HG03565 (cell line): ENCODE measurements around the gene LRRC61.
A peak's percentile ranks its signal among the peaks of the same experiment; 100 is the strongest.
"Not testable (repeated sequence)": the region's sequence is repeated elsewhere in the genome, so short reads cannot be mapped to it uniquely, and the experiment has no call there.

ENCODE experiments used
- ATAC-seq: cut with Tn5 transposase; IDR thresholded peaks from one replicate; pipeline ENCODE4 v1.9.1; 2021; ENCODE audit warnings: mild to moderate bottlenecking, moderate library complexity; ENCODE audit not compliant: unreplicated experiment

The LRRC61 gene, protein sequence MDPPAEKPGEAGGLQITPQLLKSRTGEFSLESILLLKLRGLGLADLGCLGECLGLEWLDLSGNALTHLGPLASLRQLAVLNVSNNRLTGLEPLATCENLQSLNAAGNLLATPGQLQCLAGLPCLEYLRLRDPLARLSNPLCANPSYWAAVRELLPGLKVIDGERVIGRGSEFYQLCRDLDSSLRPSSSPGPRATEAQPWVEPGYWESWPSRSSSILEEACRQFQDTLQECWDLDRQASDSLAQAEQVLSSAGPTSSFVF

DNA sequence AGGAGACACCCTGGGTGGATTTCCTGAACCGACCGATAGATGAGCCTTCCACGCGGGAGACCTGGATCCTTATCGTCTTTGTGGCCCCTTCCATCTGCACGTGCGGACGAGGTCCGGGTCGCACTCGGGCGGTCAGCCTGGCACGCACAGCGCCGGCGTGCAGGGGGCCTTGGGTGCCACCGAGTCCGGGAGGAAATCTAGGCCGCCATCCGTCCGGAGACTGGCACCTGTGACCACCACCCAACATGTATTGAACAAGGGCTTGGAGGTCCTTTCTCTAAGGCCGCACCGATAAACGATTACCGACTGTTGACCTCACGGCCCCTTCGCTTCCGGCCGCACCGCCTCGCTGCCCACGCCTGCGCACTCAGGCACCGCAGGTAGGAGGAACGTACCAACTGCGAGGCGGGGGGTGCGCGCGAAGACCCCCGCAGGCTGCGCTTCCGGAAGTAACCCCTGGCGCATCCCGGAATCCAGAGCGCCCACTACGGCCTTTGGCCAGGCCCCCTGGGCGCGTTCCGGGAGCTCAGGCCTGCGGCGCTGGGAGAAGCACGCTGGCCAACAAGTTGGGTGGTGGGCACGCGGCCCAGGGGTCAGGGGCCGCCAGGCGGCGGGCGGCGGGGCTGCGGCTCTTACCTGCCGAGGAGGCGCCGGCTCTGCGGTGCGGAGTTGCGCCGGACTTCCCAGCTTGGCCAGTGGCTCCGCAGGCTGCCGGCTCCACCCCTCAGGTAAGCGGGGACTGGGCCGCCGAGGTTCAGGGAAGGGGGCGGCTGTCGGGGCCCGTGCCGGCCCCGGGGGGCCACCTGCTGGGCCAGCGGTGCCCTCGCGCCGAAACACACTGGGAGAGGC lies at the start of gene LRRC61, which contains the start of gene ACTR3C:
Gene LRRC61, plus strand, starts transcription at position 523 of the 849 bp plus-strand sequence. CDS start 13,507 bp downstream, outside the sequence.
Gene ACTR3C, minus strand, starts transcription at position 713 of the 849 bp plus-strand sequence. CDS start 28,249 bp downstream, outside the sequence.
- ATAC-seq = peak; percentile 35

DNA sequence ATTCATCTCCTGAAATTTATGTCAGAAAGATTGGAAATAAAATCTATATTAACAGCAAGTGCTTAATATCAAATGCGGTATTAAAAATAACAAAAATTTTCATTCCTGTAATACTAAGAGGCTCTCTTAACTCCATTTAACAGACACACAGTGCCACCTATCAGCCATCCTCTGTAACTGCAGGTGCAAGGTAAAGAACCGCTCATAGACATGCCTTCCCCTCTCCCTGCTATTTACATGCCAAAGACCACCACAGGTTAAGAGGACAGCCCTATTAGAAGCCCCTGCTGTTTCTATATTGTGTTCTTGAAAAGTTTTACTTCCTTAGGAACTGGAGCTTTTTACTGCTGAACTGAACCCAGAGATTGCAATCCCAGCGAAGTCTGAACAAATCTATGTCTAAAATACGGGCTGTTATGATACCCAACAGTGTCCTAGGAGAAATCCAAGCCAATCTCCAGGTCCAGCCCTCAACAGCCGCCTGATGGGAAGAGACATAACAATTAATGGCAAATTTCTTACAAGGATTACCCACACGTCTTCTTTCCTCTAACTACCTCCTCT lies 46.9 kb upstream of the LRRC61 start:
- ATAC-seq = not testable (repeated sequence)

DNA sequence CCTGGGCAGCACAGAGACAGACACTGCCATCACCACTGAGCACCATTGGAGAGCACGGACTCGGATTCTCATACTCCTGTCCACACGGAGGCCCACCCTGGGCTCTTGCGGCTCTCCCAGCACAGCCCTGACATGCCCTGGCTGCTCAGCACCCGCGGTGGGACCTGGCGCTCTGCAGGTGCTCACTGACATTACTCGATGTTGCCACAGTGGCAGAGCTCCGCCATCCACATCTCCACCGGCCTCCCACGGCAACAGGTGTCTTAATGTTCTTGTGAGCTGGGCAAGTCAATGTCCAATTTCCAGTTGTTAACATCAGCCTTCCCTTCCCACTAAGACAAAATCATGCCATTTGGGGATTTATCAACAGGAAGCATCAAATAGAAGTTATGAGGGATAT lies 44.8 kb upstream of the LRRC61 start:
- not testable (repeated sequence) for ATAC-seq

DNA sequence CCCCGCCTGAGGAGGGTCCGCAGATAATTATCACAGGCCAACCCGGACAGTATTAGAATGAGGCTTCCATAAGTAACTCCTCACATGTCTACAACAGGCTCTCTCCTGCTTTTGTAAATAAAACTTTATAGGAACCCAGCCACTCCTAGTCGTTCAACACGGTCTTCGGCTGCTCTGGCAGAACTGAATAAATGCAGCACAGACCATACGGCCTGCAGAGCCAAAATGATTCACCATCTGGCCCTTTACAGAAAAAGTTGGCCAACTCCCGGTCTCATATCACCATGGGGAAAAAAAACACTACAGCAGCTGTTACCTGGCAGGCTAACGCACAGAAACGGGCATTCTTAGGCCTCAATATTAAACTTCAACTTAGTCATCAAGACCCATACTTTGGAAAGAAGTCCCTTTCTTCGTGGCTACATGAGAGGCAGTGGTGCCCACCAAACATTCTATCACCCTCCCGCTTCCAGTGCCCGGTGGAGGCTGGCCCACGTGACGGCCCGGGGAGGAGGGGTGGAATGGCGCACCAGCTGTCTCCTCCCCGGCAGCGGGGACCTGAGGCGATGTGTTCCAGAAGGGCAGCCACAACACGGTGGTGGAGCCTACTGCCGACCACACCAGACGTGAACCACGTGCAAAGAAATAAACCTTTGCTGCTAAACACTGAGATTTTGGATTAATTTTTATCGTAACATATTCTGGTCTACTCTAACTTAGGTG lies 41.3 kb upstream of the LRRC61 start:
- not testable (repeated sequence) for ATAC-seq

DNA sequence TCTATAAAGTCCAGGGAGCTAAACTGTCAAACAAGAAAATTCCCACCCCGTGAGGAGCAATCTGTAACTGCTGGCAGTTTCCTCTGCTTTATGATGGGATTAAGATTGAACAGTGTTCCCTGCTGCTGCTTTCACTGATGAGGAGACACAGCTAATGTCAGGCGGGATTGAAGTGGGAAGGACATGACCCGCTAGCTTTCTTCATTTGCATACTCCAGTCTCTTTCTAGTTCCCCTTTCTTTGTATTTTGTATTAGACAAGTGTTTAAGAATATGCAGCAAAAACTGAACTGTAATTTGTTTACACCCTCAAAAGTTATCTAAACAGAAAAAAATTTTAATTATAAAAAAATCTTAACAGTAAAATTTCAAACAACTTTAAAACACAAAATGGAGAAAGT lies 40.0 kb upstream of the LRRC61 start:
- ATAC-seq = not testable (repeated sequence)

DNA sequence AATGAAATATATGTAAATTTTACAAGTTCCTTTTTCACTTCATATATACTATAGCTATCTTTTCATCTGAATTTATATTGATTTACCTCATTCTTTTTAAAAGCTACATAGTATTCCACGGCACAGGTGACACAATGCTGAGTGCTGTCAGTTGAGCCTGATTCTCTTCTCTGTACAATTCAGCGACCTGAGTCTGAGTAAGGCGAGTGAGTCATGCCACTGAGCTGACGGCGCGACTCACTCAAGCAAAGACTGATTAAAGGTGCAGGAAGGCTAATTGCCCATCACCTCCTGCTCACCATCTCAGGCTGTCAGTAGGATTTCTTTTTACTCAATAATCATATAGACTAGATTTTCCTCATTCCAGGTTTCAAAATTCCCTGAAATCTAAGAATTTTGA lies 39.5 kb upstream of the LRRC61 start:
- not testable (repeated sequence) for ATAC-seq

DNA sequence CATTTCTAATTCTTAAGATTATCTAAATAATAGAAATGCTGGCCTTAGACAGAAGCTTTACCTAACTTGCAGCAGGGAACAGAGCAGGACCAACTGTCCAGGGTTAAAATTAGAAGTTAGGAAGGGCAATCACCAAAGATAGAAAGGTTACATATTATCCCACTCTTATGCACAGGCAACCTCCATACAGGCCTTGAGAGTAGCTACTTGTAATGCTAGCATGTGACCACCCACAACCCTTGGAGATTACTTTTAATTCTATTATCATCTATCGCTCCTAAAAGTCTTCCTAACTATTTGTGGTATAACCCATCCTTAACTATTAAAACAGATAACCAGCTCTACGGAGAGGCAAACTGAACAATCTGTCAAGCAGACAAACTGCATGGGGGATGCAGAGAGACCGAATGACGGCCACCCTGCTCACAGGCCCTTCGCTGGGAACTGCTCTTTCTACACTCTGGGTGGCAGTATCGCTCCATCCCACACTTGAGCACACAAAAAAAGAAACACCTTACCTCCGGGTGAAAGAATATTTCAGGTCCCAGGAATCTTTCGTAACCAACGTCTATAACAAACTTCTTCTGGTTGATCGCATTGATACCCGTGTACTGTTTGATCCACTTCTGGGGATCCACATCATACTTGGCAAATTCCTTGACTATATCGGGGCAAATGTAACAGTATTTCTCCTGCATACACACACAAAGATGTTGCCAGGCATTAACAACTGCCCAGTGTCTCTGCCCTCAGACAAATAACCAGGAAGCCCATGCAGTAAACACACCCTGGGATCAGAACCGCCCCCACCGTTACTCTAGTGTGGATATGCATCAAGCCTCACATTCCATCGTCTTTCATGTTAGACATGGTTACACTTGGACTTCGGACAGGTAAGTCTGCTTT lies 37.1 kb upstream of the LRRC61 start:
- ATAC-seq = not testable (repeated sequence)

DNA sequence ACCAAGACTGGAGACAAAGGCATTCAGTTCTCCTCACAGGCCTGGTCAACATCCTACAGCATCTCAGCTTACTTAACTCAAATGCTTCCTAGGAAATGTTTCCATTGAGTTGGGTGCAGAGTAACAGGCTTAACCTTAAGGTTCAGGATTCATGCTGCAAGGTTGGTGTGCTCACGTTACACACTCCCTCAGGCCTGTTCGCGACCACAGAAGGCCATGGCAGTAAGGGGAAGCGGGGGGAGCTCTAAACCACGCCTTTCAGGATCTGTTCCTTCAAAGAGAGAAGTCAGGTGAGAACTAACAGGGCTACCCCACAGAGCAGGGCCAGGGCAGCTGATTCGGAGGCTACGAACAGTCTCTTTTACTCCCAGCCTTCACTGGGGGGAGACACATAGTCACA lies 35.3 kb upstream of the LRRC61 start:
- not testable (repeated sequence) for ATAC-seq

DNA sequence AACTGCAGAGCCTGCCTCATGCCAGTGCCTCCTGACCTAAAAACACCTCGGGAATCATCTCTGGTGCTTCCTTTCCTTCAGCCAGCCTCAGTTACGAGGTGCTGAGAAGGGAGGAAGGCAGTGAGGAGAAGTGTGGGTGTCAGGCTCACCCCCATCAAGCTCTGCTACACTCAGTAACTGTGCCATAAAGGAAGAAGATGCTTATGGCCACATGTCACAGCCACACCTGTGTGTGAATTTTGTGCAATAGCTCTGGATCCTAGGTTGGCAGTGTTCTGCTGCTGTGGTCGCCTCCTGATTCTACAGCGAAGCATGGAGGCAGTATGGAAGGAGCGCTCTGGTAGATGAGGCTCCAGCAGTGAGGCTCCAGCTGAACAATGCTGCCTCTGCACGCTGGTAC lies 34.3 kb upstream of the LRRC61 start:
- ATAC-seq = not testable (repeated sequence)

DNA sequence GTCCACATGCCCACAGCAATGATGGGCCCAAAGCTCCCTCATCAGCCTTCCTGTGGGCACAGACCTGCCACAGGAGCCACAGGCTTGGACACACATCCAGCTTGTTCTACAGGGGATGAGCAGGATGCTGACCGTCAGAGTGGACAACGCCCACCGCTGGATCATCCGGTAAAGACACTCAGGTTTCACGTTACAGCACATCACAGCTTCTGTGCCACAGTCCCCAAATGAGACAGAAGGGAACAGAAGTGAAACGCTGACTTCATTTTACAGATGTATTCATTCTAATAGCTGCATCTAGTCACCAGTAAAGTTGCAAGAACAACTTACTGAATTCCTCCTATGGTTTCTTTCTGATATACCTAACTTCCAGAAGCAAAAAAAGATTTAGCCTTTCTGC lies 32.8 kb upstream of the LRRC61 start:
- peak; percentile 53 for ATAC-seq

DNA sequence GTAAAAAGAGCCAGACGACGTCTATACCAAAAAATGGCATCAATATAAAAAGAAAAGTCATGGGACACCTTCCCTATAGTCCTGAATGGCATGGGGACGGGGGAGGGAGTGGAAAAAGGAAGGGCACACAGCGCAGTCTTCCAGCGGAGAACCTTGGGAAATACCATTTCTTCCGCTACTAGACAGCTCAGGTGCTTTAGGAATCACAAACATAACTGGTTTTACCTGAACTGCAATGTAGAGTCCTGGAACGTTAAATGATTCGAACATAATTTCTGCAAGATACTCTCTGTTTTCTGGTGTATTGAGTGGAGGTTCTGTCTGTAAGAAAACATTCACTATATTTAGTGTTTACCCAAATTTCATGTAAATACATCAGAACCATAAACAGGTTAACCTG lies 28.1 kb upstream of the LRRC61 start:
- ATAC-seq = not testable (repeated sequence)

DNA sequence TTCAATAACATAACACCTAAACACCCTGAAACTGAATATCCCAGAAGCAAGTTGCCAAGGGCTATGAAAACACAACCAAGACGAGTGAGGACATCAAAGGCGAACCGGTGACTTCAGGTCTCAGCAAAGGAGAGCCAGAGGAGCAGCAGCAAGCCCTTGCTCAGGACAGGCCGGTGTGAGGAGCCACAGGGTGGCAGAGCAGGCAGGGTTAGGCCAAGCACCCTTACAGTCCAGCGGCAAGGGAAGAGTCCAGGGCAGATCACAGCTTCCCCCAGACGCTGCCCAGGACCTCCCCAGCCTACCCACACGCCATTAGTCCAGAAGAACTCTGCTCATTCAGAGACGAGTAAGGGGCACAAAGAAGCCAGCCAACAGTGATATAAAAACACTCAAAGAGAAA lies 27.5 kb upstream of the LRRC61 start:
- ATAC-seq = not testable (repeated sequence)

DNA sequence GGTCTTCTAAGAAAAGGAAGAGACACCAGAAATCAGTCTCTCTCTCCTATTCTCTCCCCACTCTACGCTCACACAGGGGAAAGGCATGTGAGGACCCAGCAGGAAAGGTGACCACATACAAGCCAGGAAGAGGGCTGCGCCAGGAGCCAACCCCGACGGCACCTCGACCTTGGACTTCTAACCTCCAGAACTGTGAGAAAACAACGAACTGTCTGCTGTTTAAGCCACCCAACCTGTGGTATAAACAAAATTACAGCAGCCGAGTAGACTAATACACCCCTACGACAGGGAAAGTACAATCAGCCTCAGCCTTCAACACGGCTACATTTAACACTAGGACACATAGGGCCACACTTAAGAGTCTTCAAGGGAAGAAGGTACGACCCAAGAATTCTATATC lies 26.4 kb upstream of the LRRC61 start:
- ATAC-seq = not testable (repeated sequence)

DNA sequence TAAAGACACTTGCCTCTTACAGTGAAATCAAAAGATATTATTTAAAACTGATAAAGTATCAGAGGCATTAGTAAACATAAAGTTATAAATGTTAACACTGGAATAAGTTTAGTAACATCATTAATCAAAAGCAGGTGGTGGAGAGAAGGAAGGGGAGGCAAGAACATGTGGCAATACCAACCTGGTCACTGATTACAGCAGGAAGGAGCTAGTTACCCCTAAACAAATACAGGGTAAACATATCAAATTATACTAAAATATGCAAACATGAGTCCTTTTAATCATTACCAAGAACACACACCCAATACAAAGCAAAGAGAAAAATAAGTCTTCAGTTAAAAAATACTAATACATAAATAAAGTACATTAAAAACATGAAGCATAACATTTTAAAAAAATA lies 25.2 kb upstream of the LRRC61 start:
- not testable (repeated sequence) for ATAC-seq

DNA sequence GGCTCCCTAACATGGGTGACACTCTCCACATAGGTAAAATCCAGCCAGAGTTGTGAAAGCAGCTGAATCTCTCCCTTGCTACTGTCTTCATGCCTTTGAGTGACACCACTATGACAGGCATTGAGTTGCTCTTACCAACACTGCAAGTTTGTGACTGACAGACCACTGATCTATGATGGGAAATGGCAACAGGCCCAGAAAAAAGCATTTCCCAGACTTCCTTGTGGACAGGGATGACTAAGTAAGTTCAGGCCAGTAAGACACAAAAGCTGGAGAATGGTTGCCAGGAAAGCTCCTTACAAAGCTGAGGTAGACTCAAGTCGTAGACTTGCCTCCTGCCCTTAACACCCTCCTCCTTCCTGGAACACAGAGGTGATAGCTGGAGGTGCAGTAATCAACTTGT lies 20.2 kb upstream of the LRRC61 start:
- not testable (repeated sequence) for ATAC-seq

DNA sequence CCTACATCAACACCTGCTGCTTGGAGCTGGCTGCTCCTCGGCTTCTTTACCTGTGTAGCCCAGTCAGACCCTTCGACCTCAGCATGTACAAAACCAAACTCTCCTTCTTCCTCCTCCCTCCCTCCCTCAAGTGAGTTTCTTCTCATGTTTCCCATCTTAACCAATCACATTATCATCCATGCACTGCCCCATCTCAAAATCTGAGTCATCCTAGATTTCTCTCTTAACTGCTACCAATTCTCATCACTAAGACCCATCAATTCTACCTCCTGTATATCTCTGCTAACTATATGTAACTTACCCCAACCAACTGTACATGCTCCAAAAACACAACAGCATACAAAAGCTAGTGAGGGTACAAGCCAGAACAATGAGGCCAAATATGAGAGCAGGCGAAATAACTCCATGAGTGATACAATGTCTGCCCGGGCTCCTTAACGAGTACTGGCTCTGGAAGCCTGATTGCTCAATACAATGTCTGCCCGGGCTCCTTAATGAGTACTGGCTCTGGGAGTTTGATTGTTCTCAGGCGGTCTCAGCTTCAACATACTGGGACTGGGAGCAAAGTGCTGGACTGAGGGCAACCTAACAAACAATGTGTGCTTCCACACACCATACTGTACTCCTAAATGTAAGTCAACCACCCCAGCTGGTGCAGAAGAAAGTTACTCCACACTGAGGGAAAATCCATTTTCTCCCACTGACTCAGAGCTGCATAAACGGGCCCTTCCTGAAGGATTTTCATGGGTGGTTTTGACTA lies 18.5 kb upstream of the LRRC61 start:
- not testable (repeated sequence) for ATAC-seq

DNA sequence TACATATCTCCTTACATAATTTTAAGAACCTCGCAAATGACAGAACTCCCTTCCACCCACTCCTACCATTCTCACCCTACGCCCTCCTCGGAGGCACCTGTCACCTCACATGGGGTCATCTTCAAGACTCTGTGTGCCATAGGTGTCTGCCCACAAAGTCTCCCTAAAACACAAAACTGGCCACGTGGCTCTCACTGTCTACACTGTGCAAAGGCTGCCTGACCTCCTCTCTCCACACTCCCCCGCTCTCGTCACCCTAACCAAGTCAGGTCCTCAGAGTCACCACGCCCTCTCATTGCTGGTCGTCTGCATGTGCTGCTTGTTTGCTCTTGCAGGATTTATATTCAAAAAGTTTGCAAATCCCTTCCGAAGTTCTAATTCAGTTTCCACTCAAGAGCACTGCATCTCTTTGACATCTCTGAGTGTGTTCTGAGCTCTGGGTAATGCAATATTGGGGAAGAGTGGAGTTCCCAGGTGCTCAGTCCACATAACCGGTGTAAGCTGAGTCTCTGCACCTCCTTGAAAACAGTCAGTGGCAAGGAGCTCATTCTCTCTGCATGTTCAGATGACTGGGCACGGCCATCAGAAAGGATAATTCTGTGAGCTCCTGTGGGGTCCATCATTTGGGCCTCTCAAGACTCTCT lies 17.8 kb upstream of the LRRC61 start:
- not testable (repeated sequence) for ATAC-seq

DNA sequence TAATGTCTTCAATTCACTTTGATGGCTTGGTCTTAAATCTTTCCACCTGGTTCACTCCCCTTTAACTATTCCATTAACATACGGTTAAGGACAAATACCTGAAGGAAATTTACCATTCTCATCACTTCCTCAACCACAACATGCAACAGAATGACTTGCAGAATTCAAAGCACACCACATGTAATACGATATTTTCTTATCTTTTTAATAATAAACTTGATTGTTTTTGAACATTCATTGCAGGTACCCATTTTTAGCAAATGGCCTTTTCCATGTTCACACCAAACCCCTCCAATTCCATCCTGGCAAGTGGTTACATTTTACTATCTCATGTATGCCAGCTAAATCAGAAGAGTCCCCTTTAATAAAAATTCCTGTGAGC lies 17.3 kb upstream of the LRRC61 start:
- ATAC-seq = not testable (repeated sequence)

DNA sequence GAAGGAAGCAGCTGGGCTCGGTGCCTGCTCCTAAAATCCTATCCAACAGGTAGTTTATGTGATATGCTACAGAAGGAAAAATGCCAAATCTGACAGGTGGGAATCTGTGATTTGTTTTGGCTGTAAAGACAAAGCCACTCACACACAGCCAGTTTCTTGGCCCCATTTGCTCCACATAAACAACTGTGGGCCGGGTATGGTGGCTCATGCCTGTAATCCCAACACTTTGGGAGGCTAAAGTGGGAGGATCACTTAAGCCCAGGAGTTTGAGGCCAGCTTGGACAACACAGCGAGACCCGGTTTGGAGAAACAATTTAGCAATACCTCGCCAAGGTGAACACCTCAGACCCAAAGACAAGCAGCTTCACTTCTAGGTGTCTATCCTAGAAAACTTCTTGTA lies 16.8 kb upstream of the LRRC61 start:
- ATAC-seq = not testable (repeated sequence)
